Adrenal gland (tissue), 5 donors: ENCODE data around the gene C1QTNF8.

Experiments used
- CTCF ChIP-seq, 6 experiments: fragments of 450-650 bp in 4 of 6; fragments of 200-600 bp in 2 of 6; sonication (generic) in 1 of 6; IDR thresholded peaks; 1 replicate in 5 of 6; 2 replicates in 1 of 6; pipeline versions ENCODE4 v1.5.1 to v1.8.0; 2016 to 2021; ENCODE audit warnings: antibody characterized with exemption in 6 of 6, mild to moderate bottlenecking in 2 of 6, moderate library complexity in 1 of 6
- POLR2A ChIP-seq, 2 donors: fragments of 450-650 bp; IDR thresholded peaks; one replicate each; pipeline ENCODE4 v1.6.1; 2017; ENCODE audit warnings: antibody characterized with exemption in 2 of 2, mild to moderate bottlenecking in 2 of 2, moderate library complexity in 1 of 2
- donor health status: DM: no; HTN: no; CAD: no.

GRCh38 chr16:1039762-1040161 lies 56.3 kb downstream of the C1QTNF8 start:
- no peak for TF ChIP-seq POLR2A (IDR thresholded peaks at IDR 0.05)
- TF ChIP-seq CTCF (IDR thresholded peaks at IDR 0.05), result no peak
